NCI-H526 (cell line): ENCODE measurements around the gene ECT2L.

Experiments
- DNase-seq, 2 experiments: peaks; one replicate each; lab custom pipeline; 2025; lab: John Stamatoyannopoulos, UW

ECT2L gene

GRCh38 chr6:138857775-138858174 lies 61.9 kb downstream of the ECT2L start:
- DNase-seq: no peak

GRCh38 chr6:138862456-138862855 lies 66.6 kb downstream of the ECT2L start:
- DNase-seq: no peak

GRCh38 chr6:138863321-138863720 lies 67.4 kb downstream of the ECT2L start:
- no peak for DNase-seq

GRCh38 chr6:138864343-138864890 lies 68.5 kb downstream of the ECT2L start:
- no peak for DNase-seq

GRCh38 chr6:138865480-138866109 lies 69.7 kb downstream of the ECT2L start:
- no peak for DNase-seq

- DNase-seq: no peak
Measured at GRCh38 chr6:138868181-138868580, 72.3 kb downstream of the ECT2L start.

GRCh38 chr6:138869398-138869797 lies 73.5 kb downstream of the ECT2L start:
- no peak for DNase-seq

- no peak for DNase-seq
Measured at GRCh38 chr6:138873191-138873590, 77.3 kb downstream of the ECT2L start.

GRCh38 chr6:138882369-138883017 lies 86.6 kb downstream of the ECT2L start:
- no peak for DNase-seq

GRCh38 chr6:138885156-138885819 lies 89.4 kb downstream of the ECT2L start:
- no peak for DNase-seq

- DNase-seq: no peak
Measured at GRCh38 chr6:138891255-138891986, 95.5 kb downstream of the ECT2L start.

- DNase-seq: no peak
Measured at GRCh38 chr6:138896104-138896756, 100.3 kb downstream of the ECT2L start.

- peak; percentile 31 to 48 for DNase-seq
Measured at GRCh38 chr6:138897031-138897430, 101.1 kb downstream of the ECT2L start.

- no peak for DNase-seq
Measured at GRCh38 chr6:138907167-138907566, 111.3 kb downstream of the ECT2L start.

- DNase-seq: no peak
Measured at GRCh38 chr6:138909511-138909910, 113.6 kb downstream of the ECT2L start.

- DNase-seq: no peak
Measured at GRCh38 chr6:138909975-138910374, 114.1 kb downstream of the ECT2L start.

GRCh38 chr6:138912308-138912707 lies 116.4 kb downstream of the ECT2L start:
- DNase-seq: no peak

- DNase-seq: no peak
Measured at GRCh38 chr6:138914701-138915100, 118.8 kb downstream of the ECT2L start.

GRCh38 chr6:138920906-138921305 lies 125.0 kb downstream of the ECT2L start:
- no peak for DNase-seq

- no peak for DNase-seq
Measured at GRCh38 chr6:138923561-138923960, 127.7 kb downstream of the ECT2L start.

GRCh38 chr6:138925806-138926205 lies 129.9 kb downstream of the ECT2L start:
- no peak for DNase-seq

- DNase-seq: no peak
Measured at GRCh38 chr6:138926579-138926978, 130.7 kb downstream of the ECT2L start.
